ENCODE results near the gene UBTD1.
"Not testable (repeated sequence)": the region's sequence is repeated elsewhere in the genome, so short reads cannot be mapped to it uniquely, and the experiment has no call there.

Gene UBTD1

DNA sequence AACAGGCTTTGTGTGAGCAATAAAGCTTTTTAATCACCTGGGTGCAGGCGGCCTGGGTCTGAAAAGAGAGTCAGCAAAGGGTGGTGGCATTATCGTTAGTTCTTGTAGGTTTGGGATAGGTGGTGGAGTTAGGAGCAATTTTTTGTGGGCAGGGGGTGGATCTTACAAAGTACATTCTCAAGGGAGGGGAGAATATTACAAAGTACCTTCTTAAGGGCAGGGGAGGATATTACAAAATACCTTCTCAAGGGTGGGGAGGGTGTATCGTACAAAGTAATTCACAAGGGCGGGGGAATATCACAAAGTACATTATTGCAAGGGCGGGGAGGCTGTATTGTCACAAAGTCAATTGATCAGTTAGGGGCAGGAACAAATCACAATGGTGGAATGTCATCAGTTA, 63.6 kb downstream of the UBTD1 start:
- not testable (repeated sequence) for H4K20me1 ChIP-seq (ENCODE audit: low read depth, low read length); H3F3A ChIP-seq (ENCODE audit: insufficient read depth)

DNA sequence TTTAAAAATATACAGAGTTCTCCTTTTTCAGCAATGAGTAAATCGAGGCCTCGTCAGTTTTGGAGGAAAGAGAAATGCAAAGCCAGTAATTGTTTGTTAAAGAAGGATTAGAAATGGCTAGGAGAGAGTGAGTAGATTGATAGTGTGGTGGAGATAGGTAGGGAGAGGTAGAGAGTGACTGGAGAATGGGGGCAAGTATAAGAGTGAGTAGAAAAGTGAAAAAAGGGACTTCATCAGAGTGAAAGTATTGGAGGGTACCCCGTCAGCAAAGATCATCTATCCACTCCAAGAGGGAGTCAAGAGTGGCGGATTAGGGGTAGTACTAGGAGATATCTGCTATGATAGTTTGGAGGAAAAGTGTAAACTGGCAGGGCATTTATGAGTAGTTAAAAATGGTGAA, 64.6 kb downstream of the UBTD1 start:
- H3K9ac ChIP-seq (ENCODE audit: low read length): no peak overlapping the region
- no peaks in the 10 kb centered on the region for H3K79me2 ChIP-seq (ENCODE audit: insufficient read depth, low read length)
- TF ChIP-seq EZH2phosphoT487 (conservative IDR thresholded peaks at IDR 0.05; ENCODE audit: low read length): no peak
- TF ChIP-seq, protein P1, sequence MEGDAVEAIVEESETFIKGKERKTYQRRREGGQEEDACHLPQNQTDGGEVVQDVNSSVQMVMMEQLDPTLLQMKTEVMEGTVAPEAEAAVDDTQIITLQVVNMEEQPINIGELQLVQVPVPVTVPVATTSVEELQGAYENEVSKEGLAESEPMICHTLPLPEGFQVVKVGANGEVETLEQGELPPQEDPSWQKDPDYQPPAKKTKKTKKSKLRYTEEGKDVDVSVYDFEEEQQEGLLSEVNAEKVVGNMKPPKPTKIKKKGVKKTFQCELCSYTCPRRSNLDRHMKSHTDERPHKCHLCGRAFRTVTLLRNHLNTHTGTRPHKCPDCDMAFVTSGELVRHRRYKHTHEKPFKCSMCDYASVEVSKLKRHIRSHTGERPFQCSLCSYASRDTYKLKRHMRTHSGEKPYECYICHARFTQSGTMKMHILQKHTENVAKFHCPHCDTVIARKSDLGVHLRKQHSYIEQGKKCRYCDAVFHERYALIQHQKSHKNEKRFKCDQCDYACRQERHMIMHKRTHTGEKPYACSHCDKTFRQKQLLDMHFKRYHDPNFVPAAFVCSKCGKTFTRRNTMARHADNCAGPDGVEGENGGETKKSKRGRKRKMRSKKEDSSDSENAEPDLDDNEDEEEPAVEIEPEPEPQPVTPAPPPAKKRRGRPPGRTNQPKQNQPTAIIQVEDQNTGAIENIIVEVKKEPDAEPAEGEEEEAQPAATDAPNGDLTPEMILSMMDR (IDR thresholded peaks at IDR 0.05; ENCODE audit: insufficient read depth, low read length, poor library complexity, severe bottlenecking): no peak
- no peaks in the 10 kb centered on the region for H3K27me3 ChIP-seq (ENCODE audit: low read length)
- H3K9me2 ChIP-seq (replicated peaks; ENCODE audit: insufficient read depth, low read length): no peaks in the 10 kb centered on the region
- no peaks in the 10 kb centered on the region for H3F3A ChIP-seq (ENCODE audit: insufficient read depth)
- H3K36me3 ChIP-seq (ENCODE audit: low read length): no peaks in the 10 kb centered on the region
- no peak overlapping the region for H3K4me2 ChIP-seq (ENCODE audit: low read depth, low read length, poor library complexity, severe bottlenecking)
- no peak overlapping the region for H2AFZ ChIP-seq (ENCODE audit: low read depth, low read length, severe bottlenecking)
- no peak overlapping the region for H3K4me3 ChIP-seq (ENCODE audit: insufficient read depth, low read length, poor library complexity, severe bottlenecking)
- no peak overlapping the region for H3K27ac ChIP-seq (ENCODE audit: low read depth, low read length)
- H4K20me1 ChIP-seq (ENCODE audit: low read depth, low read length): no peaks in the 10 kb centered on the region
- H3K9me3 ChIP-seq (ENCODE audit: insufficient read depth, low read length): no peaks in the 10 kb centered on the region

More for the DNA sequence above, 63.6 kb downstream of the UBTD1 start:
- not testable (repeated sequence) for H3K79me2 ChIP-seq (ENCODE audit: insufficient read depth, low read length); H3K36me3 ChIP-seq (ENCODE audit: low read length); H2AFZ ChIP-seq (ENCODE audit: low read depth, low read length, severe bottlenecking); H3K27me3 ChIP-seq (ENCODE audit: low read length); H3K4me3 ChIP-seq (ENCODE audit: insufficient read depth, low read length, poor library complexity, severe bottlenecking); H3K27ac ChIP-seq (ENCODE audit: low read depth, low read length); H3K9ac ChIP-seq (ENCODE audit: low read length); H3K9me2 ChIP-seq (replicated peaks; ENCODE audit: insufficient read depth, low read length); H3K4me2 ChIP-seq (ENCODE audit: low read depth, low read length, poor library complexity, severe bottlenecking); H3K9me3 ChIP-seq (ENCODE audit: insufficient read depth, low read length)

DNA sequence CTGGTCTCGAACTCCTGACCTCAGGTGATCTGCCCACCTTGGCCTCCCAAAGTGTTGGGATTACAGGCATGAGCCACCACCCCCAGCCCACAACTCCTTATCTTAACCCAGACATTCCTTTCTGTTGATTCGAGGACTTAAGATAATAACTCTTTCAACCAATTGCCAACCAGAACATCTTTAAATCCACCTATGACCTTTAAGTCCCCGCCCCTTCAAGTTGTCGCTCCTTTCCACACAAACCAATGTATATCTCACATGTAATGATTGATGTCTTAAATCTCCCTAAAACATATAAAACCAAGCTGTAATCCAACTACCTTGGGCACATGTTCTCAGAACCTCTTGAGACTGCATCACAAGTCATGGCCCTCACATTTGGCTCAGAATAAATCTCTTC, 66.1 kb downstream of the UBTD1 start:
- no peaks in the 10 kb centered on the region for H3K9me2 ChIP-seq (replicated peaks; ENCODE audit: insufficient read depth, low read length)
- H2AFZ ChIP-seq (ENCODE audit: low read depth, low read length, severe bottlenecking): no peak overlapping the region
- no peak overlapping the region for H3K4me3 ChIP-seq (ENCODE audit: insufficient read depth, low read length, poor library complexity, severe bottlenecking)
- no peak overlapping the region for H3K9ac ChIP-seq (ENCODE audit: low read length)
- TF ChIP-seq, protein P1 (IDR thresholded peaks at IDR 0.05; ENCODE audit: insufficient read depth, low read length, poor library complexity, severe bottlenecking): no peak
- no peak for TF ChIP-seq EZH2phosphoT487 (conservative IDR thresholded peaks at IDR 0.05; ENCODE audit: low read length)
- no peak overlapping the region for H3K4me2 ChIP-seq (ENCODE audit: low read depth, low read length, poor library complexity, severe bottlenecking)
- no peaks in the 10 kb centered on the region for H3K27me3 ChIP-seq (ENCODE audit: low read length)
- H3K9me3 ChIP-seq (ENCODE audit: insufficient read depth, low read length): no peaks in the 10 kb centered on the region
- no peaks in the 10 kb centered on the region for H3F3A ChIP-seq (ENCODE audit: insufficient read depth)
- H3K27ac ChIP-seq (ENCODE audit: low read depth, low read length): no peak overlapping the region
- no peaks in the 10 kb centered on the region for H4K20me1 ChIP-seq (ENCODE audit: low read depth, low read length)
- no peaks in the 10 kb centered on the region for H3K36me3 ChIP-seq (ENCODE audit: low read length)
- no peaks in the 10 kb centered on the region for H3K79me2 ChIP-seq (ENCODE audit: insufficient read depth, low read length)

DNA sequence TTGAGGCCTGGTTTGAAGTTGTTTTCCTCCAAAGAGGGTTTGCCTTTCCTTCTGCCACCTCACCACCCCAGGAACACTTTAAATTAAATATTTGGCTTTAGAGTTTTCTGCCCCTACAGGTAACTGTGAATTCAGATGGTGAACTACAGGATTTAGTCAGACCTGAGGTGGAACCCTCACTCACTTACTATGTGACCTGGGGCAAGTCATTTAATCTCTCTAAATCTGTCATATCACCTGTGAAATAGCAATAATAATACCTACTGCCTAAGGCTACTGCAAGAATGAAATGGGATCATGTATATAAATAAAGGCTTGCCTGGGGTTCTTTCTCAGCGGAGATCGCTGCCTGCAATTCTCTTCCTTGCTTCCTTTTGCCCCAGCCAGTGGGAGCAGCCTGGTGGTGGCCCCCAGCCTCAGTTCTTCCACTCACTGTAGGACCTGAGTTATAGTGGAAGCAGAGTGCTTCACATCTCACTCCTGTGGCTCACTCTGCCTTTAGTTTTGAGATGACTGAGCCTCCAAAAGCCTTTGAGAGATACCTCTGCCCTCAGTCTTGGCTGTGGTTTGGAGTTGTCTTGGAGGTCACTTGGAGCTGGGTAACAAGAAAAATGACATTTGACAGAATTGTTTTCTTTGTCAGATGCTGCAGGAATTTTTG, 67.7 kb downstream of the UBTD1 start:
- Histone ChIP-seq H3K9me3 (ENCODE audit: insufficient read depth, low read length) (no peaks in the 10 kb centered on the region), H4K20me1 (ENCODE audit: low read depth, low read length) (no peaks in the 10 kb centered on the region), H2AFZ (ENCODE audit: low read depth, low read length, severe bottlenecking) (no peak overlapping the region)

More for the DNA sequence above, 67.7 kb downstream of the UBTD1 start:
- no peak for TF ChIP-seq EZH2phosphoT487 (conservative IDR thresholded peaks at IDR 0.05; ENCODE audit: low read length)
- TF ChIP-seq, protein P1 (IDR thresholded peaks at IDR 0.05; ENCODE audit: insufficient read depth, low read length, poor library complexity, severe bottlenecking): no peak
- Histone ChIP-seq H3K9me2 (replicated peaks; ENCODE audit: insufficient read depth, low read length) (no peaks in the 10 kb centered on the region), H3K4me2 (ENCODE audit: low read depth, low read length, poor library complexity, severe bottlenecking) (no peak overlapping the region), H3K36me3 (ENCODE audit: low read length) (no peaks in the 10 kb centered on the region), H3F3A (ENCODE audit: insufficient read depth) (no peaks in the 10 kb centered on the region), H3K79me2 (ENCODE audit: insufficient read depth, low read length) (no peaks in the 10 kb centered on the region), H3K27me3 (ENCODE audit: low read length) (no peaks in the 10 kb centered on the region), H3K4me3 (ENCODE audit: insufficient read depth, low read length, poor library complexity, severe bottlenecking) (no peak overlapping the region), H3K27ac (ENCODE audit: low read depth, low read length) (no peak overlapping the region), H3K9ac (ENCODE audit: low read length) (no peak overlapping the region)

Measured in SU-DHL-6 (cell line).